Cardiac fibroblast (primary cell): ENCODE measurements around the gene OTOF.

Experiments used
- DNase-seq, 2 donors: peaks; one replicate each; pipeline versions ENCODE4 v3.0.0 to v3.0.0-alpha.2; 2010; ENCODE audit warnings: low read depth in 2 of 2
- H3K4me3 ChIP-seq, 2 donors: replicated peaks in 1 of 2; 1 replicate in 1 of 2; 2 replicates in 1 of 2; pipeline ENCODE4 v1.5.1; 2011; ENCODE audit warnings: low read depth in 2 of 2, low read length in 2 of 2, mild to moderate bottlenecking in 2 of 2, moderate library complexity in 1 of 2
- CTCF ChIP-seq: IDR thresholded peaks from one replicate; pipeline ENCODE4 v1.5.1; 2011; ENCODE audit warnings: low read depth, mild to moderate bottlenecking, low read length, inconsistent platforms

OTOF gene

GRCh38 chr2:26506279-26506678 lies 28.4 kb upstream of the OTOF start:
- H3K4me3 ChIP-seq, result no peak overlapping the region
- no peak for DNase-seq
- no peak for TF ChIP-seq CTCF

- DNase-seq, result no peak
- TF ChIP-seq CTCF, result no peak
- H3K4me3 ChIP-seq, result no peak overlapping the region
These were observed 26.1 kb upstream of the OTOF start for GRCh38 chr2:26504002-26504401.

GRCh38 chr2:26503231-26503880 lies 25.4 kb upstream of the OTOF start:
- H3K4me3 ChIP-seq, result peak overlapping the region; percentile 5 to 34
- TF ChIP-seq CTCF, result peak; percentile 86
- DNase-seq, result peak; percentile 45 to 60

GRCh38 chr2:26500406-26500805 lies 22.5 kb upstream of the OTOF start:
- H3K4me3 ChIP-seq, result no peak overlapping the region
- DNase-seq, result no peak
- no peak for TF ChIP-seq CTCF

GRCh38 chr2:26495705-26496297 lies 17.9 kb upstream of the OTOF start:
- DNase-seq, result no peak
- TF ChIP-seq CTCF, result no peak

GRCh38 chr2:26494891-26495290 lies 17.0 kb upstream of the OTOF start:
- H3K4me3 ChIP-seq, result no peak overlapping the region
- TF ChIP-seq CTCF, result no peak
- DNase-seq, result no peak

More at GRCh38 chr2:26495705-26496297, 17.9 kb upstream of the OTOF start:
- no peak overlapping the region for H3K4me3 ChIP-seq
